Dermis microvascular lymphatic vessel endothelial cell (primary cell): ENCODE results near the gene C2orf76. TPM values are rescaled to one million over a fixed set of nuclear protein-coding genes. Genes with fewer than 3 reads are reported as not detected.
"Not testable (repeated sequence)": the region's sequence is repeated elsewhere in the genome, so short reads cannot be mapped to it uniquely, and the experiment has no call there.

Experiments
- DNase-seq, 2 donors: peaks; one replicate each; pipeline versions ENCODE4 v3.0.0 to v3.0.0-alpha.2; 2010; ENCODE audit warnings: low read depth in 2 of 2
- total RNA-seq: library from RNA; depleted of rRNA; stranded (reverse); fragments of >200 nt; gene quantifications from 2 replicates; pipeline ENCODE4 v1.2.1, GENCODE V29; 2014

C2orf76 gene
- total RNA-seq, 1 donor from 2014 or later: 9.8 TPM

- no peak for DNase-seq
These were observed 10.8 kb upstream of the C2orf76 start for GRCh38 chr2:119377294-119377992.

DNA sequence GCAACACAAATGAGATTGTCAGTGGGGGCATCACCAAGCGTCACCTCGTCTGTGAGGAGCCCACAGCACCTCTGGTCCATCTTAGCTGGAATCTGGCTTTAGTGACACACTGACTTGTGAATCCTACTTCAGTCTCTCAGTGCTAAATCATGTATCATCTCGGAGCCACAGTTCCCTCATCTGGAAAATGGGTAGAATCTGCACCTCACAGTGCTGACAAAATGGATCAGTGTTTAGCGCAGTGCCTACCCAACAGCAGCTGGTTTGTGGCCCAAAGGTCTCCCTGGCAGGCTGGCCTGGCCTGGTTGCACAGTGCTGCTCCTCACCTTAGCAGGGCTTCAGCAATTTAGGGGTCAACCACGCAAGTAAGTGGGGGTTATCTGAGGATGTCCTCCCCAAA, 10.2 kb upstream of the C2orf76 start:
- DNase-seq: no peak

DNA sequence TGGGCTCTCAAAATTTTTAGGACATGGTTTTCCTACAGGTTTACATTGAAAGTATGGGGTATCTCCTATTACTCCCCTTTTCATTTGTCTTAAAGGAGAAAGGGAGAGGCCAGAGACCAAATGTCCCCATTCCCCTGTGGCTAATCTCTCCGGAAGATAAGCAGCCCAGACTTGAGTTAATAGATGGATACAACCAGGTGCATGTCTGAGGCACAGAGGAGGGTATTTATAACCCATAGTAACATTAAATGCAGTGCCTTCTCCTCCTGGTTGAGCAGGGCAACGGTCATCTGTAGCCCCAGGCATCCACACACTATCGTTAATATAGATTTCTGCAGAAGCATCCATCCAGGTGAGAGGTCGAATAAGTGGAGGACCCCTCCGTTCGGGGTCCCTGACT, 9.8 kb upstream of the C2orf76 start:
- DNase-seq: not testable (repeated sequence)

DNA sequence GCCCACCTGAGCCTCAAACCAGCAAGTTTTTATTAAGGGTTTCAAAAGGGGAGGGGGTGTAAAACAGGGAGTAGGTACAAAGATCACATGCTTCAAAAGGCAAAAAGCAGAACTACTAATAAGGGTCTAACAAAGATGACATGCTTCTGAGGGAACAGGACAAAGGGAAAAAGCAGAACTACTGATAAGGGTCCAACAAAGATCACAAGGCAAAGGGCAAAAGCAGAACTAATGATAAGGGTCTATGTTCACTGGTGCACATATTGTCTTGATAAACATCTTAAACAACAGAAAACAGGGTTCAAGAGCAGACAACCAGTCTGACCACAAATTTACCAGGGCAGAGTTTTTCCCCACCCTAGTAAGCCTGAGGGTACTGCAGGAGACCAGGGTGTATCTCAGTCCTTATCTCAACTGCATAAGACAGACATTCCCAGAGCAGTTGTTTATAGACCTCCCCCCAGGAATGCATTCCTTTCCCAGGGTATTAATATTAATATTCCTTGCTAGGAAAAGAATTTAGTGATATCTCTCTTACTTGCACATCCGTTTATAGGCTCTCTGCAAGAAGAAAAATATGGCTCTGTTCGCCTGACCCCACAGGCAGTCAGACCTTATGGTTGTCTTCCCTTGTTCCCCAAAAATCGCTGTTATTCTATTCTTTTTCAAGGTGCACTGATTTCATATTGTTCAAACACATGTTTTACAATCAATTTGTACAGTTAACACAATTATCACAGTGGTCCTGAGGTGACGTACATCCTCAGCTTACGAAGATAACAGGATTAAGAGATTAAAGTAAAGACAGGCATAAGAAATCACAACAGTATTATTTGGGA, 7.5 kb upstream of the C2orf76 start:
- not testable (repeated sequence) for DNase-seq

DNA sequence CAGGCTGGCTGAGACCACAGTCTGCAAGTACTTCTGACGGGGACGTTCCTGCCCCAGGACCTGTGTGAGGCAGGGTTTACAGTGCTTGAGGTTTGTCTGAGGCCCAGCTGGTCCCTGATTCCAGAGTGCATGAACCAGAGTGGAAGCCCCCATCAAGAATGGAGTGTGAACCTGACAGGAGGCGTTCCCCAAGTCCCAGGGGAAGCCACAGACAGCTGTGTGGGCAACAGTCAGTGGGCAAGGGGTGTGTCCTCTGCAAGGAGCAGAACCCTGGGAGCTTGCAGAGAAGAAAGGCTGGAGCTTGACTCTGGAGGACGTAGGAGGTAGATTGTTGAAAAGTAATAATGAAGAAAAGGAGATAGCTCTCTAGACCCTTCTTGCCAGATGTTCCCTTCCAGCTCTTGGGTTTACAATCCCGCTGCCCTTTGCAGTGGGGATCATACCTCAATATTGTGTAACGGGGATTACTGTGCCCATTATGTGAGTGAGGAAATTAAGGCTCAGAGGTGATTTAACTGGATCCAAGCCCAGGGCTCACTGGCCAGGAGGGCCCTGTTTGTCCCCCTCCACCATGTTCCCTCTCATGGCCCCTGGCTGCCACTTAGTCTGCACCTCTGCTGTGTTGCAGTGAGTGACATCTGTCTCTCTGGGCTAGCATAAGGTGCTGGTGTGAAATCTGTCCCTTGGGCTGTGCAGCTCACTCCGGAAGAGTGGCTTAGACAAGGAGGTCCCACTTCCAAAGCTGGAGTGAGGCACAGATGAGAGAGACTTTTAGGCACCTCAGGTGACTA, 6.3 kb upstream of the C2orf76 start:
- DNase-seq: no peak

GRCh38 chr2:119371111-119371510, 4.5 kb upstream of the C2orf76 start:
- no peak for DNase-seq

GRCh38 chr2:119369845-119370244, 3.2 kb upstream of the C2orf76 start:
- DNase-seq: no peak

DNA sequence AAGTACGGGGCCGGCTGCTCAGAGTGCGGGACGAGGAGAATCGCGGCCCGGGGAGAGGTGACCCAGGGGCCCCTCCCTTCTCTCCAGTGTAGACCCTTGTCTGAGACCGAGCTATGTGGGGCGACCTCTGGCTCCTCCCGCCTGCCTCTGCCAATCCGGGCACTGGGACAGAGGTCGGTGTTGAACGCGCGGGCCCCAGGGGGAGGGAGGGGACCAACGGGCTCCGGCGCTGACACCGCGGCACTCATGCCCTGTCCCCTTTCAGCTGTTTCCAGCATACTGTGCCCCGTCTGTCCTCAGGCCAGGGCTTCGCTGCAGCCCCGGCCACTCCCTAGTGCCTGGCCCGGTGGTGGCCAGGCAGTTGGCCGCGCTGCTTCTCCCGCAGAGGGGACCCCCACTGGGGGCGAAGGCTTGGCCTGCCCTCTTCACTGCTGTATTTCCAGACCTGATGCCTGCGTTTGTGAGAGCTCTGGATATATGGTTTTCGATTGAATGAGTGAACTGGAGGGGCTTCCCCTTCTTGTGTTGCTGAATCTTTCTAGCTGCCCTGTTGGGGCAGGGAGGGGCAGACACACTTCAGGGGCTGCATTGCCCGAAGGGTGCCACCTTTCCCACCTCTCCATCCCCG, 952 bp upstream of the C2orf76 start:
- peak in 1 of 2 donors; percentile 62 for DNase-seq

GRCh38 chr2:119366161-119366648, 429 bp downstream of the C2orf76 start:
- DNase-seq: peak in 1 of 2 donors; percentile 19

DNA sequence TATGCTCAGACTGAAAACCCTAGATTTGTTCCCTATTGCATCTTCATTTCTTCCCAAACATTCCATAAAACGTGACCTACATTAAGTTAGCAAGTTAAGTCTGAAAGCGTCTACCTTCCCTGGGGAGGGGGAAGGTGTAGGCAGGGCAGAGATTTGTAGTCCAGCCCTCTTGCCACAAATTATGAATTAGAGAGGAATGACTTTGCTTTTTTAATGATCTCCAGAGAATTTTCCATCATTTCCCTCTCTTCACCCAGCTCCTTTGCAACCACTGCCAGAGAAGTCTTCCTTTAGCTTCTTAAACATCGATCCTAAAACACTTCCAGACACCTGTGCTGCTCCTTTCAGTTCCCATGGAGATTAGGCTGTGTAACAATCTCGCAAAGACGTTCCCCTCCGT, 1.2 kb downstream of the C2orf76 start:
- DNase-seq: no peak

DNA sequence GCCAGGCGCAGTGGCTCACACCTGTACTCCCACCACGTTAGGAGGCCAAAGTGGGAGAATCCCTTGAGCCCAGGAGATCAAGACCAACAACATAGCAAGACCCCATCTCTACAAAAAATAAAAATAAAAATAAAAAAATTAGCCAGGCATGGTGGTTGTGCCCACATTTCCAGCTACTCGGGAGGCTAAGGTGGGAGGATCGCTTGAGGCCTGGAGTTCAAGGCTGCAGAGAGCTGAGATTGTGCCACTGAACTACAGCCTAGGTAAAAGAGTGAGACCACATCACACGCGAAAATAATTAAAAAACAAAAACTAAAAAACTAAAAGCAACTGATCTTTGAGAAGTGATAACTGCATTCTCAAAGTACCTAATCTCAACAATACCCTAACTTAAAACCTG, 1.8 kb downstream of the C2orf76 start:
- DNase-seq: no peak

DNA sequence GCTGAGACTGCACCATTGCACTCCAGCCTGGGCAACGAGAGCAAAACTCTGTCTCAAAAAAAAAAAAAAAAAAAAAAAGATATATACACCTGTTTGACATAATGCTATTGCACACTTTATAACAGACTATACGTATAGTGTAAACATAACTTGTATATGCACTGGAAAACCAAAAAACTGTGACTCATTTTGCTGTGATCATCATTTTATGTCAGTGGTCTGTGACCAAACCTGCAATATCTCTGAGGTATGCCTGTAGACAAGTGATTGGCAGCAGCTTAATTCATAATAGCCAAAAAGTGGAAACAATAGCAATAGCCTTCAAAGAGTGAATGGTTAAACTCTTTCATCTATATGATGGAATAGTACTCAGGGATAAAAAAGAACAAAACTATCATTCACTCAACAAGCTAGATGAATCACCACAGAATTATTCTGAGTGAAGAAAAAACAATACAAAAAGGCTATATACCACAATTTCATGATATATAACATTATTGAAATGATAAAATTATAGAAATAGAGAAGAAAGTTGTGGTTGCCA, 6.1 kb downstream of the C2orf76 start:
- no peak for DNase-seq

GRCh38 chr2:119359774-119360173, 6.9 kb downstream of the C2orf76 start:
- DNase-seq: no peak

DNA sequence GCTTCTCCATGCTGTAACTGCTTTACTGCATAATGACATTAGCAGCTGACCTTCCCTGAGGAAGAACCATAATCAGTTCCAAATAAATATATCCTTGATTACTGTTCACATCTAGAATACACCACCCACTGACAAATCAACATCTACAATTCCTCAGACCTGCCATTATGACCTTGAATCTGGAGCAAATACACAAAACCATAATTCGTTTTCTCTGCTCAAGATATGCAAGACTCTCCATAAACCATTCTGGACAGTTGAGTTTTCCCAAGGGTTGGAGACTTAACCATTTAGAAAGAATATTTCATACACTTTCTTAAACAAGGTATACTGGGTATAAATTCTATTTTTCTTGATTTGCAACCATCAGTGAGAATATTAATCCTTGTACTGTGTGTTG, 11.8 kb downstream of the C2orf76 start:
- DNase-seq: no peak

DNA sequence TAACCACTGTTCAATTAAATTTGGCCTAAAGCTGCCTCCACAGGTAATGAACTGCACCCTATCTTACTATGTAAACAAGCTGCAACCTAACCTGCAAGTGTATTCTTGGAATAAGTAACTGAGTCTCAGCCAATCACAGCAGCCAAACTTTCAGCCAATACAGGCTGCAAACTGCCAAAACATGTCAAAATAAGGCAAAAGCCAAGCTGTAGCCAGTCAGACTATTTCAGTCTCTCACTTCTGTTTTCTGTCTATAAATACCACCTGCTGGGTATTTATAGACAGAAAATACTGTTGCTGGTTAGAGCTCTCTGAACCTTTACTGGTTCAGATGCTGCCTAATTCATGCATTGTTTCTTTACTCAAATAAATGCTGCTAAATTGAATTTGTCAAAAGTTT, 14.3 kb downstream of the C2orf76 start:
- no peak for DNase-seq

DNA sequence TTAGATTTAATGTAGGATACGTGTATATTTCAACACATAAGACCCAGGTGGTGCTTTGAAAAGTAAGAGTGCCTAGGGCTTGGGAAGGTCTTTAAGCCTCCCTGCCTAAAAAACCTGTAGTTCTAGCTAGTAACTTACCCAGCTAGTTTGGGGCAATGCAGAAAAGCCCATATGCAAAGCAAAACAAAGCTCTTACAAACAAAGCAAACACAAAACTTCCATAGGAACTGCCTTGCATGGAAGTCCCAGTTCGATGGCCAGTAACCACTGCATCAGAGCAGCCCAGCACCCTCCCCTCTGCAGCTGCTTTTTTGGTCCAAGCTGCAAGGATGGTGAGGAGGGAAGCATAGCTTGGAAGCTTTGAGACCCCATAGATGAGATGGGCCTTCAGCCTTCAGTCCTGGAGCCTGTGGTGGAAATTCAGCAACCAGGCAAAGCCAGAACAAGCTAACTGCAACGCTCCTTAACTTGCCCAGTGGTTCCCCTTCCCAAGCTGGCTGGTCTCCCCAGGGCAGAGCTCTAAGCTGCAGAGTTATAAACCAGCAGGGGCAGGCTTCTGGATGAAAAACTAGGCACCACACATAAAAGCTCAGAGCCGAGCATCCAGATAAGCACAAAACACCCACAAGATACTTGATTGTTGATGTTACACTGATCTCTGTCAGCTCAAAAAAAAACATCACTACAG, 16.2 kb downstream of the C2orf76 start:
- DNase-seq: no peak

DNA sequence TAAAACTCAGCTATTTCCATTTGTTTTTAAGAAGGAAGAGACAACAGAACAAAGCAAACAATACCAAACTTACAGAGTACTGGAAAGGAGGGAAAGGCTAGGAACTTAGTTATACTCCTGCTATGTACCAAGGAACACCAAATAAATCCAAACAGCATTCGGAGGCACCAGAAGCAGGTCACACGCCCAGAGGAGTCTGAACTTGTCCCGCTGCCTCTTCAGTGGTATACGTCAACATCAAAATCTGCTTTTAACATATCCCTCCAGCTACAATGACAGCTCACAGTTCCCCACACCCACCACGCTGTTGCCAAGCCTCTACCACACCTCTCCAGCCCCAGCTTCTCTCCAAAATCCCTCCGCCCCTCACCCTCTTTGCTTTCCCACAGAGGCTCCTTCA, 17.3 kb downstream of the C2orf76 start:
- no peak for DNase-seq

GRCh38 chr2:119341684-119342083, 24.9 kb downstream of the C2orf76 start:
- no peak for DNase-seq

- DNase-seq: no peak
These were observed 27.1 kb downstream of the C2orf76 start for GRCh38 chr2:119339562-119339923.

- DNase-seq: no peak
These were observed 27.6 kb downstream of the C2orf76 start for GRCh38 chr2:119338826-119339561.
